D341Med (cell line): ENCODE results near the gene INHBB.
"Not testable (repeated sequence)": the region's sequence is repeated elsewhere in the genome, so short reads cannot be mapped to it uniquely, and the experiment has no call there.

Experiments
- DNase-seq: peaks from one replicate; pipeline ENCODE4 v3.0.0; 2012; ENCODE audit warnings: low spot score

Gene INHBB

DNA sequence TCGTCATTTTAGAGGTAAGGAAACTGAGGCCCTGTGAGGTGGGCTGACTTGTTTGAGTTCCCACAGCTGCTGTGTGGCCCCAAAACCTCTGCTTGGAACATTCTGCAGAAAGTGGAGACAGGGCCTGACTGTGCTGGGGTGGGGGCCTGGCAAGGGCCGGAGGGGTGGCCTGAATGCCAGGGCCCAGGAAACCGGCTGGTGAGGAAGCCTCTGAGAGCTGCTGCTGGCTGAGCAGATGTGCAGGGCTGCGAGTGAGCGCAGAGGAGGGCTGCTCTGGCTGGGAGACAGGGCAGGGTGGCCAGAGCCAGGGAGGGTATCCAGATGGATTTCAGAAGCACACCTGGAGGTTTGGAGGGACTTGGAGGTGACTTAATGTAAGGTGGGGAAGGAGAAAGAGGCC lies 29.9 kb upstream of the INHBB start:
- DNase-seq = no peak

GRCh38 chr2:120316528-120317179 lies 29.3 kb upstream of the INHBB start:
- DNase-seq = no peak

DNA sequence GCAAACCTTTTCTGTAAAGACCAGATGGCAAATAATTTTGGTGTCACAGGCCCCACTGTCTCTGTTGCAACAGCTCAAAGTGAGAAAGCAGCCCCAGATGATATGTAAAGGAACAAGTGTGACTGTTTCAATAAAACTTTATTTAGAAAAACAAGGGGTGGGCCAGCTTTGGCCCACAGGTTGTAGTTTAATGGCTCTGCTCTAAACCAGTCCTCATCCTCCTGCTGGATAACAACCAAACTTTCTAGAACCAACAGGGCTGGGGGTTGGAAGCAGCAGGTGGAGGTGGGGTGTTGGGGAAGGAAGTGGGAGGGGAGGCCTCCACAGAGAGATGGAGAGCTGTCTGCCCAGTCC lies 28.8 kb upstream of the INHBB start:
- no peak for DNase-seq

DNA sequence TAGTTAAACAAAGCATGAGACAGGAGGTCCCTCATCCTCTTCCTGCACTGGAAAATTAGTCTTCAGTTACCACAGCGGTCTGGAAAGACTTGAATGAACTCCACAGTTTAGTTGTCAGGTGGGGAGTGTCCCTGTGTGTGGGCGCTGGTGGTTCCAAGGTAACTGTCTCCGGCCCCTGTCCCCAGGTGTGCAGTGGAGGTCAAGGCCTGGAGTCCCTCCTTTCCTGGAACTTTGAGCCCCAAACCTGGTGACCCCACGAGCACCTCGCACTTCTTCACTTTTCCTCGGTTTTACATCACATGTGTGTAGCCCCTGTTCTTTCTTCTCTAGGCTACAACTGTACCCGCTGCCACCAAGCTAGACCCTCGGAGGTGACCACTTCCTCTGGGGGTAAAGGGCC lies 28.0 kb upstream of the INHBB start:
- DNase-seq = no peak

DNA sequence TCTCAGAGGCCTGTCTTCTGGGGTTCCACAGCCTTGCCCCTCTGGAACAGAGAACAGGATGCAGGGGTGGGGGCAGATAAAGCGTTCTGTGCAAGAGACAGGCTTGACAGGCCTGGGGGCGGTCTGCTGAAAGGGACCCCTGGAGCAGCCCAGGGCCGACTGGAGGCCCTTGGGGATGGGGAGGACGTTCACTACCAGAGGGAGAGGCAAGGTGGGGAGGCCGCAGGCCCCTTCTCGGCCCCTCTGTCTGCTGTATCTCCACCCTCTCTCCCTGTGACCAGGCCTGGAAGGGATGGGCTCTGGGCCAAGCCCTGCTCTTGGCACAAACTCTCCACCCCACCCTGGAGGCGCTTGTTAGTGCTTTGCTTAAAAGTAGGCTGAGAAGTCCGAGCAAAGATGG lies 27.3 kb upstream of the INHBB start:
- no peak for DNase-seq

DNA sequence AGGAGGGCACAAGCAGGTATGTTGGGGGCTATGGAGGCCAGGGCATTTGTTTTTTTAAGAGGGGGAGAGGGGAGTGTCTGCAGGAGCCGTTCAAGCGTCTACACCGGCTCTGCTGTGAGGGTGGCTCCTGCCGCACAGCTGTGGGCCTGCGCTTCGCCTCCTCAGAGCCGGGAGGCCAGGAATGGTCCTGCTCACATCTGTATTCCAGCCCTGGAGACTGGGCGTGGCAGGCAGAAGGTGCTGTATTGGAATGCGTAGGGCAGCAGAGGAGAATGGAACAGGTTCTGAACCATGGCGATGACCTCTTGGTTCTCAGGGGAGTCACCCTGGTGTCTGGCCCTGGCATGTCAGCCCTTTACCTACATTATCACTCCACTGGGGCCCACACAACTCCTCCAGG lies 26.8 kb upstream of the INHBB start:
- no peak for DNase-seq

DNA sequence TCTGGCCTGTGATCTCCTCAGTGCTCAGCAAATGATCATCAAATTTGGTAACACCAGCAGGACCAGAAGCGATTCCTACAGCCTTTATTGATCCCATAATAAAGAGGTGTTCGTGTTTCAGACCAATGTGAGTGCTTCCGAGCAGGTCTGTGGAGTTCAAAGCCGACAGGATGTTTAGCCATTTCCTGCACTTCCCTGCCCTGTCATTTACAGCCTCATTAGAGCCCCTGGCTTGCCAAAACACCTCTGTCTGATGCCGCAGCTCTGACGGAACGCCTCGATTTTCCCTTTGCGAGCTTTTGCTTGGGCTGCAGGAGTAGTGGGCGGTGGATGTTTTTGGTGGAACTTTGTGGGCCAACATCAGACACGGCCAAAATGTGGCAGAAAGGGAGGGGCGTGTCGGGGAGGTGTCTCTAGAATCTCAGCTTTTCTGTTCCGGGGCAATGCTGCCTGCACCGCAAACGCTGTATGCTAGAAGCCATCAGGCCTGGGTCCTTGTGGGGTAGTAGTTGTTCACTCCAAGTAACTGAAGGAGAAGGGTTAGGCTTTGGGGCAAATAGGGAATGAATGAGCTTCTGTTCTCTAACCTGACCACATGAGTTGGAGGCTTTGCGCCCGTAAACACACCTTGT lies 26.1 kb upstream of the INHBB start:
- DNase-seq = no peak

- DNase-seq = no peak
Measured at GRCh38 chr2:120320318-120320851, 25.6 kb upstream of the INHBB start.

DNA sequence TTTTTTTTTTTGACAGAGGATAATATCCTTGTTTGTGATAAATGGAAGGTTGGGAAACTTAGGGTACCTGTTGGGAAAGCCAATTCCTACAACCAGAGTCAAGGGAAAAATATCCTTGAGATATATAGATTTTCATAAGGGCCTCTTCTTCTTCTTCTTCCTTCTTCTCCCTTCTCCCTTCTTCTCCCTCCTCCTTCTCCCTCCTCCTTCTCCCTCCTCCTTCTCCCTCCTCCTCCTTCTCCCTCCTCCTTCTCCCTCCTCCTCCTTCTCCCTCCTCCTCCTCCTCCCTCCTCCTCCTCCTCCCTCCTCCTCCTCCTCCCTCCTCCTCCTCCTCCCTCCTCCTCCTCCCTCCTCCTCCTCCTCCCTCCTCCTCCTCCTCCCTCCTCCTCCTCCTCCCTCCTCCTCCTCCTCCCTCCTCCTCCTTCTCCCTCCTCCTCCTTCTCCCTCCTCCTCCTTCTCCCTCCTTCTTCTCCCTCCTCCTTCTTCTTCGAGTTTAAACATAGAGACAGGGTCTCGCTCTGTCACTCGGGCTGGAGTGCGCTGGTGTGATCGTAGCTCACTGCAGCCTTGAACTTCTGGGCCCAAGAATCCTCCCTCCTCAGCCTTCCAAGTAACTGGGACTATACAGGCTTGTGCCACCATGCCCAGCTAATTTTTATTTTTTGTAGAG lies 24.9 kb upstream of the INHBB start:
- not testable (repeated sequence) for DNase-seq

DNA sequence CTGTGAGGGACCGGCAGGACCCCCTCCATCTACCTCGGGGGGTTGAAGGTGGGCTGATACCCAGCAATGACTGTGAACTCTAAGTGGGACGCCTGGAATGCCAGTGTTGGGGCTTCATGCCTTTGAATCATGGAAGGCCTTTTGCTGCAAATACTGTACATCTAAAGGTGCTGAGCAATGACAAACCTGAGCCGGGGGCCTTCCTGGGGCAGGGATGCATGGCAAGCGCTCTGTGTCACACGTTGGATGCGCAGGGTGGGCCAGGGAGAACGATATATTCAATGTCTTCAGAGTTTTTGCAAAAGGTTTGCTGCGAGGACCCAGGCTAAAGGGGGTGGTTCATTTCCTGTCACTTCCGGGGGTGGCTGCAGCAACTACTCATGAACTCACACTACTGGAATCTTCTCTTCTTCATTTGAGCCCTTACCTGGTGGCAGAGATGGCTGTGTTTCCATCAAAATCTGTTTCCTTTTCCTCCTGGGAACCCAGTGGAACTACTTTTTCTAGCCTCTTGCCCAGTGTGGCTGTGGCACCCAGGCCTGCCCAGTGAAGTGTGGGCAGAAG lies 24.1 kb upstream of the INHBB start:
- DNase-seq = no peak

GRCh38 chr2:120322329-120322728 lies 23.6 kb upstream of the INHBB start:
- DNase-seq = no peak

DNA sequence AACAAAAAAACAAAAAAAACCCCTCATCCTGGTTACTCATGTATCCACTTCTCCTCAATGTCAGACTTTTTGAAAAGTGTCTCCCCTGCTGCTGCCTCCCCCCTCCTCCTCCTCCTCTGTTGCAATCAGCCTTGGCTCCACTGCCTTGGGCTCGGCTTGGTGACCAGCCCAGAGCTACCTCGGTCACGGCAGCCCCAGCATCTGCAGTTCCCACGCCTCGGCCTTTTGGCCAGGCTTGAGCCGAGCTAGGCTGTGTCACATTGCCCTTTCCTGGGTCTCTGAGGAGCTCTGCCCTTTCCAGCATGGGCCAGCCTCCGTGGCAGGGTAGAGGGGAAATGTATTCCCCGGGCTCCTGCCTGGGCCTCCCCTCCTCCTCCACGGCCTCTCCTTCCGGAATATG lies 22.7 kb upstream of the INHBB start:
- no peak for DNase-seq

- DNase-seq = no peak
Measured at GRCh38 chr2:120323807-120324399, 22.0 kb upstream of the INHBB start.

GRCh38 chr2:120324933-120325332 lies 21.0 kb upstream of the INHBB start:
- DNase-seq = no peak

DNA sequence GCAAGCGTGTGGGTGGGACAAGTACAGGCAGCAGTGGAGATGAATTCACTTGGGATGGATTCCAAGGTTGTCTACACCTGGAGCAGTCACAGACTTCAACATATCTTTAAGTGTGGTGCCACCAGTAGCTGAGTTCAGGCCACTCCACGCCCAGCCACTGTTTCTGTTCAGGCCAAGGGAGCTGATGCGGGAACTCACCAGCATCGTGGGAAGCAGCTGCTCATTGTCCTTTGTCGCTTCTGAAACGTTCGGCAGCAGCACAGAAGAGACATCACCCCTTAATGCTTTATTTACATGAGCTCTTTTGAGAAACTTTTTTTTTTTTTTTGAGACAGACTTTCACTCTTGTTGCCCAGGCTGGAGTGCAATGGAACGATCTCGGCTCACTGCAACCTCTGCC lies 19.9 kb upstream of the INHBB start:
- DNase-seq = no peak

DNA sequence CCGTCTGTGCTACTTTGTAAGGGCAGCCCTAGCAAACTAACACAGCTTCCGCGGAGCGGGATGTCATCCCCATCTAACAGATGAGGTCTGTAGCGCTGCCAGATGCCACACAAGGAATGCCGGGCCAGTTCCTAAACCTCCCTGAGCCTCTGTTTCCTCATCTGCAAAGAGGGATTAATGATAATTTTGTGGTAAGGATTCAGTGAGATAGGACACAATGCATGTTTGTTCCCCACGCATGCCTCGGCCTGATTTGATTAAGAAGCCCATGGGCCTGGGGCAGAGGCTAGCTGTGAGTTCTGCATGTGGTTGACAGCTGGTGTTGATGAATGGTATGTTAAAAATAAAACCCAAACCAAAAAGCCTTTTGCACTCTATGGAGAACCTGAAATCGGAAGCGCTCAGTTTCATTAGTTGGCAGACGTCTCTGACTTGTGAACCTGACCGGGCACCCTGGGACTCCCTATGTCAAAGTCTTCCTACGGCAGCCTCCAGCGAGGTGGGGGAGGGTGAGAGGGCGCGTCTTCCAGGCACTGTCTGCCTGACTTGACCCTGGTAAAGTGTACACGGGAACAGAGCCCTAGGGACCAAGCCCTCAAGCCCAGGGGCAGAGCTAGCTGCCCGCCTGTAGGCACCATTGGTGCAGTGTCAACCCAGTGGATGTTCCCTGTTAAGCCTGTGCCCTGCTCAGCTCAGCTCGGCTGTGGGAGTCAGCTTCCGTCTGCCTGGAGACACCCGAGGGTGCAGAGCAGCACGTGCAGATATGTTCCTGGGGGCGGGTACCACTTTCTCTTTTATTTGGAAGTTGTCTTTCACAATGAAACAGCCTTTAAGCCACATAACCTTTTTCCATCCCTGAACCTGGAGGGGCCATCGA lies 14.8 kb upstream of the INHBB start:
- no peak for DNase-seq

- no peak for DNase-seq
Measured at GRCh38 chr2:120331903-120332302, 14.0 kb upstream of the INHBB start.

DNA sequence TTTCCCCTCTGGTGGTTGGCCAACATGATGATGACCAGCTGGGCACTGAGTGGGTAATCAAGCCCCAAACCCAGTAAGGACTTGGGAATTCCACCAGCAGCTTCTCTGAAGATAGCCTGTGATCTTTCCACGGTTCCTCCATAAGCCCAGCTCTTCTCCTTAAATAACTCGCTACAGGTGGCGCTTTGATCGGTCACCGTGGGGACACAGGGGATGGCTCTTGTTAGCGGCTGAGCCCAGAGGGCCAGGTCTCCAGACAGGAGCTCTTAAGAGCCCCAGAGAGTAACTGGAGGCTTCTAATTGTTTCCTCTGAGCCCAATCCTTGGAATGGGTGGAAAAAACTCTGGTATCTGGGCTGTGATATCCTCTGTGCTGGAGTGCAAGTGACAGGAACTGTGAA lies 13.6 kb upstream of the INHBB start:
- DNase-seq = no peak

DNA sequence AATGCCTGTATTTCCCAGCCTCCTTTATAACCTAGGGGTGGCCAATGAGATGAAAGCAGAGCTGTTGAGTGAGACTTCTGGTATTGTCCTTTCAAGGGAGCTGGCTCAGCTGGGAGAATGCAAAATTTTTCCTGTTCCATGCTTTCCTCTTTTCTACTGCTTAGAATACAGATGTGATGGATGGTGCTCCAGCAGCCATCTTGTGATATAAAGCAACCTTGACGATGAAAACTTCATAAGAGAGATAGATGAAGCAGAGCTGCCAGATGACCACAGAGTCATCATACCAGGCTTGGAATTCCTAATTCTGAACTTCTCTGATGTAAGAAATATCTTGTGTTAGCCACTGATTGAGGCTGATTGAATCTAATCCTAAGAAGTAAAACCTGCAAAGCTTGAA lies 11.9 kb upstream of the INHBB start:
- no peak for DNase-seq

GRCh38 chr2:120336749-120337148 lies 9.2 kb upstream of the INHBB start:
- no peak for DNase-seq

DNA sequence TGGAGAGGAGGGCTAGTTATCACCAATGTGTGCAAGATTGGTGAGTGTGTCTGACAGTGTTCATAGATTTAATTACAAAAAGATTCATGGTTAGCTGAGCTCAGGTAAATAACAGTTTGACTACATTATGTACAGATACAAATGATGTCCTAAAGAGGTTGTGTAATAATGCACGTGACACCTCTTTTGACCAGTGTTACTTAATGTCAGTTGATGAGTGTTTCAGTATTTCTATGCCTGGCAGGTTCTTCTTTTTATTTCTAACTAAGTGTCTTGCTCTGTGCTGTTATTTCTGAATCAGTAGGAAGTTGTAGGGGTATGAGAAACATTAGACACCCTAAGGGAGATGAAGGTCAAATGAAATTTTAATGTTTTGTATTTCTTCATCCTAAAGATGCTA lies 7.9 kb upstream of the INHBB start:
- DNase-seq = no peak

- DNase-seq = no peak
Measured at GRCh38 chr2:120341977-120342376, 4.0 kb upstream of the INHBB start.
